Measurements from ENCODE around the gene IFNW1.

IFNW1 gene

GRCh38 chr9:21110708-21111576 is 30.7 kb downstream of the IFNW1 start:
- in situ Hi-C loops (cut with MboI; ENCODE audit: low sequenced_read_pairs, unreplicated experiment): loop anchor here (25.0 kb wide), 2 partner anchors 749 to 1174 kb away; no protein-coding TSS in a partner anchor
- peak; percentile 59 for TF ChIP-seq CTCF (IDR thresholded peaks at IDR 0.05; ENCODE audit: borderline replicate concordance, control extremely low read depth, extremely low read depth, insufficient read depth, missing control alignments)
- peak; percentile 60 for DNase-seq (ENCODE audit: low spot score)

- DNase-seq (ENCODE audit: low spot score): no peak
- in situ Hi-C loops (cut with MboI; ENCODE audit: low sequenced_read_pairs, unreplicated experiment): loop anchor here (10.0 to 25.0 kb wide), 3 partner anchors 480 to 1167 kb away; partner anchors contain the start of gene MLLT3
- TF ChIP-seq CTCF (IDR thresholded peaks at IDR 0.05; ENCODE audit: borderline replicate concordance, control extremely low read depth, extremely low read depth, insufficient read depth, missing control alignments): no peak
Measured at GRCh38 chr9:21104787-21105186, 36.8 kb downstream of the IFNW1 start.

DNA sequence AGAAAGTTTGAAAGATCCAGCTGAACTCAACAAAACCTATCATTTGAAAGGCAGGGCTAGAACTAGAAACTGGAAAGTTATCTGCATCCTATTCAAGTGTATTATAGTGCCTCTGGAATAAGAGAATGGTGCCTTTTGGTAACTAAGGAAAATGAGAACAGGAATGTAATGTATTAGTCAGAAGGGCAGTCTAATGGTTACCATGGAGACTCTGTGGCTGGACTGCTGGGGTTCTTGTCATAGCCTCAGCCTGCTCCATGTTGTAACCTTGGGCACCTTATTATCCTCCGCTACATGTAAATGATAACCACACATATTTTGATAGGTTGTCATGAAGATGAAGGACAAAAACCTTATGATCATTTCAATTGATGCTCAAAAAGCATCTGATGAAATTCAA is 39.3 kb downstream of the IFNW1 start:
- no peak for DNase-seq (ENCODE audit: low spot score)
- TF ChIP-seq CTCF (IDR thresholded peaks at IDR 0.05; ENCODE audit: borderline replicate concordance, control extremely low read depth, extremely low read depth, insufficient read depth, missing control alignments): no peak
- in situ Hi-C loops (cut with MboI; ENCODE audit: low sequenced_read_pairs, unreplicated experiment): loop anchor here (10.0 to 25.0 kb wide), 3 partner anchors 478 to 1165 kb away; partner anchors contain the start of gene MLLT3

DNA sequence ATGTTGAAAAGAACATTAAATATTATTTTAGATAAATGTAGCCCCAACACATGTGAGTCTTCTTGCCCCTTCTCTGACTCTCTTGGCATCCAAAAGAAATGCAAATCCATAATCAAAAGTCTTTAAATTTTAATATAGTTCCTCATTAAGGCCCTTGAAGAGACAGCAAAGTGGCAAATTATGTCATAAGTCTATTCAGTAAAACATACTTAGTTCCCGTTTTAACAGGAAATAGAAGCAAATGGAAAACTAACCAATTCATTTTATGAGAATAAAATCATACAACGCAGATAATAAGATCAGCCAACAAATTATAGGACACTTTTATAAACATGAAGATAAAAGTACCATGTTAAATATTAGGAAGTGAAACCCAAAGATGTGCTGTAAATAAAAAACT is 43.8 kb downstream of the IFNW1 start:
- in situ Hi-C loops (cut with MboI; ENCODE audit: low sequenced_read_pairs, unreplicated experiment): no loop called here
- TF ChIP-seq CTCF (IDR thresholded peaks at IDR 0.05; ENCODE audit: borderline replicate concordance, control extremely low read depth, extremely low read depth, insufficient read depth, missing control alignments): no peak
- DNase-seq (ENCODE audit: low spot score): no peak

DNA sequence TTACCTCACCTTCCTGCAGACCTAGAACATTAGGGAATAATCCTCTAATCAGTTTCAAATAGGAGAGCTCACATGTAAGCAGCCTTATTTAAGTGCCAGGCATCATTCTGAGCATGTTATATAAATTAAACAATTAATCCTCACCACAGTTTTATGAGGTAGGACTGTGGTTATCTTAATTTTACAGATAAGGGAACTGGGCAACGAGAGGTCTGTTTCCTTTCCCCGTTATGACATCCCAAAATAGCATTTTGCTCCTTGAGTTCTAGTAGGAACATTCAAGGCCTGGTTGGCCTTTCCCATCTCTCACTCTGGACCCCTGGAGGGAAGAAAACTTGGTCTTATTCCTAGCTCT is 44.8 kb downstream of the IFNW1 start:
- no peak for TF ChIP-seq CTCF (IDR thresholded peaks at IDR 0.05; ENCODE audit: borderline replicate concordance, control extremely low read depth, extremely low read depth, insufficient read depth, missing control alignments)
- in situ Hi-C loops (cut with MboI; ENCODE audit: low sequenced_read_pairs, unreplicated experiment): no loop called here
- DNase-seq (ENCODE audit: low spot score): no peak

GRCh38 chr9:21096172-21096900 is 45.3 kb downstream of the IFNW1 start:
- TF ChIP-seq CTCF (IDR thresholded peaks at IDR 0.05; ENCODE audit: borderline replicate concordance, control extremely low read depth, extremely low read depth, insufficient read depth, missing control alignments): no peak
- DNase-seq (ENCODE audit: low spot score): peak; percentile 42
- in situ Hi-C loops (cut with MboI; ENCODE audit: low sequenced_read_pairs, unreplicated experiment): no loop called here
